OCI-LY3 (cell line): ENCODE measurements around the gene ISLR2.

ENCODE experiments used
- H2AFZ ChIP-seq: fragments of 200-600, 300-600 bp; shearing (Covaris generic); 2 replicates; pipeline ENCODE4 v1.6.0; 2014; ENCODE audit warnings: antibody characterized with exemption, low read depth, low read length
- H3K27ac ChIP-seq: fragments of 200-600, 300-600 bp; sonication (generic); 2 replicates; pipeline ENCODE4 v1.5.1; 2014; ENCODE audit warnings: mild to moderate bottlenecking, low read length, moderate library complexity, mixed read lengths
- H3K27me3 ChIP-seq: fragments of 200-600, 300-600 bp; sonication (generic); 2 replicates; pipeline ENCODE4 v1.6.1; 2014; ENCODE audit warnings: low read depth, low read length, mixed read lengths
- H3K36me3 ChIP-seq: fragments of 200-600, 300-600 bp; sonication (generic); replicated peaks from 2 replicates; pipeline ENCODE3; 2014; ENCODE audit warnings: low read depth, low read length, mixed read lengths
- H3K4me1 ChIP-seq: fragments of 300-600, 200-600 bp; sonication (generic); 2 replicates; pipeline ENCODE4 v1.6.1; 2014; ENCODE audit warnings: low read length, mixed read lengths
- H3K4me2 ChIP-seq: fragments of 200-600, 300-600 bp; sonication (generic); 2 replicates; pipeline ENCODE4 v1.6.1; 2014; ENCODE audit warnings: low read length, mixed read lengths
- H3K4me3 ChIP-seq: fragments of 300-600, 200-600 bp; sonication (generic); 2 replicates; pipeline ENCODE4 v1.5.1; 2014; ENCODE audit warnings: antibody characterized with exemption, mild to moderate bottlenecking, low read length, moderate library complexity
- H3K79me2 ChIP-seq: fragments of 300-600, 200-600 bp; shearing (Covaris generic); 2 replicates; pipeline ENCODE4 v1.6.1; 2014; ENCODE audit warnings: mild to moderate bottlenecking, low read length, mixed read lengths
- H3K9ac ChIP-seq: fragments of 300-600, 200-600 bp; shearing (Covaris generic); 2 replicates; pipeline ENCODE4 v1.6.0; 2014; ENCODE audit warnings: mild to moderate bottlenecking, low read length, moderate library complexity
- H3K9me3 ChIP-seq: fragments of 200-600, 300-600 bp; shearing (Covaris generic); 2 replicates; pipeline ENCODE4 v1.6.1; 2014; ENCODE audit warnings: low read length, mixed read lengths; ENCODE audit not compliant: insufficient read depth
- H4K20me1 ChIP-seq: fragments of 200-600, 300-600 bp; sonication (generic); 2 replicates; pipeline ENCODE4 v1.6.1; 2016; ENCODE audit warnings: low read length, mixed read lengths; ENCODE audit not compliant: insufficient read depth
- EZH2phosphoT487 ChIP-seq: fragments of 200-600 bp; shearing (Covaris generic); IDR thresholded peaks from 2 replicates; pipeline ENCODE4 v1.6.1; 2018; ENCODE audit warnings: antibody characterized with exemption, mixed run types, low read depth
- TF ChIP-seq, protein P1 (sequence below): fragments of 200-600, 300-600 bp; sonication (generic); IDR thresholded peaks from 2 replicates; pipeline ENCODE4 v1.5.1; 2014; ENCODE audit warnings: antibody characterized with exemption, low read length, low read depth

The ISLR2 gene

GRCh38 chr15:74129586-74130154, 716 bp upstream of the ISLR2 start:
- H3K36me3 ChIP-seq, result no peaks in the 10 kb centered on the region
- TF ChIP-seq, protein P1, sequence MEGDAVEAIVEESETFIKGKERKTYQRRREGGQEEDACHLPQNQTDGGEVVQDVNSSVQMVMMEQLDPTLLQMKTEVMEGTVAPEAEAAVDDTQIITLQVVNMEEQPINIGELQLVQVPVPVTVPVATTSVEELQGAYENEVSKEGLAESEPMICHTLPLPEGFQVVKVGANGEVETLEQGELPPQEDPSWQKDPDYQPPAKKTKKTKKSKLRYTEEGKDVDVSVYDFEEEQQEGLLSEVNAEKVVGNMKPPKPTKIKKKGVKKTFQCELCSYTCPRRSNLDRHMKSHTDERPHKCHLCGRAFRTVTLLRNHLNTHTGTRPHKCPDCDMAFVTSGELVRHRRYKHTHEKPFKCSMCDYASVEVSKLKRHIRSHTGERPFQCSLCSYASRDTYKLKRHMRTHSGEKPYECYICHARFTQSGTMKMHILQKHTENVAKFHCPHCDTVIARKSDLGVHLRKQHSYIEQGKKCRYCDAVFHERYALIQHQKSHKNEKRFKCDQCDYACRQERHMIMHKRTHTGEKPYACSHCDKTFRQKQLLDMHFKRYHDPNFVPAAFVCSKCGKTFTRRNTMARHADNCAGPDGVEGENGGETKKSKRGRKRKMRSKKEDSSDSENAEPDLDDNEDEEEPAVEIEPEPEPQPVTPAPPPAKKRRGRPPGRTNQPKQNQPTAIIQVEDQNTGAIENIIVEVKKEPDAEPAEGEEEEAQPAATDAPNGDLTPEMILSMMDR, result no peak
- TF ChIP-seq EZH2phosphoT487, result no peak

GRCh38 chr15:74130849-74131627, 652 bp downstream of the ISLR2 start:
- Histone ChIP-seq H3K4me1 (peaks cover 5% of the 10 kb centered on the region; the same call in 1 of the 2 replicates), H4K20me1 (no peaks in the 10 kb centered on the region), H2AFZ (no peak overlapping the region), H3K4me2 (no peak overlapping the region), H3K9me3 (no peaks in the 10 kb centered on the region), H3K27me3 (no peaks in the 10 kb centered on the region), H3K4me3 (no peak overlapping the region), H3K79me2 (no peaks in the 10 kb centered on the region), H3K27ac (no peak overlapping the region), H3K9ac (no peak overlapping the region), H3K36me3 (no peaks in the 10 kb centered on the region)
- TF ChIP-seq, protein P1, result no peak
- TF ChIP-seq EZH2phosphoT487, result no peak

More at GRCh38 chr15:74129586-74130154, 716 bp upstream of the ISLR2 start:
- Histone ChIP-seq H2AFZ (no peak overlapping the region), H3K27me3 (no peaks in the 10 kb centered on the region), H3K9ac (no peak overlapping the region), H3K27ac (no peak overlapping the region), H3K4me3 (no peak overlapping the region), H4K20me1 (no peaks in the 10 kb centered on the region), H3K4me1 (peaks cover 18% of the 10 kb centered on the region), H3K9me3 (no peaks in the 10 kb centered on the region), H3K4me2 (no peak overlapping the region), H3K79me2 (no peaks in the 10 kb centered on the region)

DNA sequence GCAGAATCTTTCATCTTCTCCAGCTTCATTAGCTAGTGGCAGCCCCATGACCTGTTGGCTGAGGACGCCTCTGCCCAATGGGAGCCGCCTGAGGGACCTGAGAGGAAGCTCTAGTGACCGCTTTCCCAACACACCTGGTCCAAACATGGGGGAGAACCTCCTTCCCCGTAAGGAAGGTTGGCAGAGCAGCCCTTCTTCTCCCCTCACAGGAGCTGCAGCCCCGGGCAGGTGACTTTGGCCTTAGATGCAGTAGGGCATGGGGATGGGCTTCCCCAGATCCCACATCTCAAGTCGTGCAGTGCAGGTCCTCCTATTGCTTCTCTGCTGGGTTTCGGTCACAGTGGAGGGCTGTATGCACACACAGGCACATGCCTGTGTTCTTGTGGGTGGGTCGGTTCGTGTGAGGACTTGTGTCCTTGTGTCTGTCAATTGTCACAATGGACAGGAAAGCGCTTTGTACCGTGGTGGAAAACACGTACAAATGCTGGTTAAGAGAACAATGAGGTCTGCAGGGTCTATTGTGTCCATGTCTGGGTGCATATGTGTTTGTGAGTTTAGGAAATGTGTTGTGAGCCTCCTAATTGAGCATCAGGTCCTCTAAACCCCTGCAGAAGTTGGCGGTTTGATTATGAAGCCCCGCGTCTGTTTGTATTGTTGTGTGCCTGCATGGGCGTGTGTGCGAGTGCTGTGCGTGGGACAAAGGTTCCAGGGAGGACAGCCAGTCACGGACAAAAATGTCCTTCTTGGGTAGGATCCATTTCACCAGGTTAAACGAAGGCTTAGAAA, 1.4 kb downstream of the ISLR2 start:
- Histone ChIP-seq H3K4me2 (no peak overlapping the region), H3K9me3 (no peaks in the 10 kb centered on the region), H3K4me1 (peaks cover 5% of the 10 kb centered on the region; the same call in 1 of the 2 replicates), H3K4me3 (no peak overlapping the region), H3K36me3 (no peaks in the 10 kb centered on the region), H4K20me1 (no peaks in the 10 kb centered on the region), H3K27ac (no peak overlapping the region), H2AFZ (no peak overlapping the region), H3K9ac (no peak overlapping the region), H3K27me3 (no peaks in the 10 kb centered on the region), H3K79me2 (no peaks in the 10 kb centered on the region)
- TF ChIP-seq, protein P1, result no peak
- TF ChIP-seq EZH2phosphoT487, result no peak
